PC-9 (cell line): ENCODE measurements around the gene SCGB1A1. TPM values are rescaled to one million over a fixed set of nuclear protein-coding genes. Genes with fewer than 3 reads are reported as not detected.

Experiments used
- Bru-seq: library from RNA; stranded (reverse); fragments of 400-500 nt; gene quantifications from one replicate; lab custom pipeline; 2021; lab: Mats Ljungman, UMichigan
- BruChase-seq, 2 experiments: library from RNA; stranded (reverse); fragments of 400-500 nt; gene quantifications; one replicate each; lab custom pipeline; 2021; lab: Mats Ljungman, UMichigan
- BruUV-seq: library from RNA; stranded (reverse); fragments of 400-500 nt; replicated peaks from 2 replicates; lab custom pipeline; 2021; lab: Mats Ljungman, UMichigan
- CTCF ChIA-PET: fragments of 300-600 bp; sonication (Branson Sonifier 250); formaldehyde crosslinking; loops from one replicate; lab custom pipeline; 2022; ENCODE audit warnings: antibody characterized with exemption; lab: Charles Lee
- POLR2A ChIA-PET: fragments of 300-600 bp; sonication (Branson Sonifier 250); formaldehyde crosslinking; loops from one replicate; lab custom pipeline; 2022; ENCODE audit warnings: antibody characterized with exemption; ENCODE audit not compliant: unreplicated experiment; lab: Charles Lee
- DNase-seq, 2 experiments: peaks; one replicate each; pipeline versions ENCODE4 v3.0.0 to v3.0.0-alpha.2; 2015 to 2022; ENCODE audit warnings: mixed read lengths in 1 of 2
- H2AFZ ChIP-seq: fragments of 200-600 bp; sonication (generic); 2 replicates; pipeline ENCODE4 v1.8.1; 2017; ENCODE audit warnings: antibody characterized with exemption
- H3F3A ChIP-seq: fragments of 200-600 bp; sonication (generic); 2 replicates; pipeline ENCODE4 v1.8.1; 2017; ENCODE audit warnings: antibody characterized with exemption, mild to moderate bottlenecking, low read depth; ENCODE audit not compliant: insufficient read depth
- H3K27ac ChIP-seq: fragments of 200-600 bp; sonication (generic); 2 replicates; pipeline ENCODE4 v1.6.1; 2016; ENCODE audit warnings: mixed run types
- H3K27me3 ChIP-seq: fragments of 200-600 bp; sonication (generic); 2 replicates; pipeline ENCODE4 v1.6.1; 2016; ENCODE audit warnings: low read depth, mixed run types; ENCODE audit not compliant: insufficient read depth
- H3K36me3 ChIP-seq: fragments of 200-600 bp; sonication (generic); 2 replicates; pipeline ENCODE4 v1.6.1; 2016; ENCODE audit warnings: low read depth, mixed run types
- H3K4me1 ChIP-seq: fragments of 200-600 bp; sonication (generic); replicated peaks from 2 replicates; pipeline ENCODE4 v1.6.1; 2016; ENCODE audit warnings: mixed run types; ENCODE audit not compliant: insufficient read depth
- H3K4me2 ChIP-seq: fragments of 200-600 bp; sonication (generic); 2 replicates; pipeline ENCODE4 v1.6.1; 2017; ENCODE audit warnings: mixed run types
- H3K4me3 ChIP-seq: fragments of 200-600 bp; sonication (generic); 2 replicates; pipeline ENCODE4 v1.6.1; 2016; ENCODE audit warnings: mixed run types
- H3K79me2 ChIP-seq: fragments of 200-600 bp; sonication (generic); 2 replicates; pipeline ENCODE4 v1.6.1; 2017; ENCODE audit warnings: low read depth, mixed run types
- H3K9me2 ChIP-seq: fragments of 200-600 bp; sonication (generic); 2 replicates; pipeline ENCODE4 v1.8.1; 2017; ENCODE audit warnings: mild to moderate bottlenecking; ENCODE audit not compliant: insufficient read depth
- H3K9me3 ChIP-seq: fragments of 200-600 bp; sonication (generic); 2 replicates; pipeline ENCODE4 v1.8.1; 2016; ENCODE audit warnings: low read depth; ENCODE audit not compliant: insufficient read depth
- H4K20me1 ChIP-seq: fragments of 200-600 bp; sonication (generic); 2 replicates; pipeline ENCODE4 v1.8.1; 2017; ENCODE audit not compliant: insufficient read depth
- CTCF ChIP-seq: fragments of 200-600 bp; sonication (generic); conservative IDR thresholded peaks from 2 replicates; pipeline ENCODE4 v1.6.1; 2017; ENCODE audit warnings: mixed run types, antibody characterized with exemption, mild to moderate bottlenecking, moderate library complexity
- EZH2 ChIP-seq: fragments of 200-600 bp; sonication (generic); IDR thresholded peaks from 2 replicates; pipeline ENCODE4 v1.8.0; 2017; ENCODE audit warnings: antibody characterized with exemption, low read depth
- intact Hi-C: fragments of 100-400 bp; cut with micrococcal nuclease; formaldehyde crosslinking; loops from one replicate; pipeline ENCODE4 v1.10.0; 2022; ENCODE audit not compliant: unreplicated experiment
- long read RNA-seq: library from polyadenylated mRNA; stranded (forward); transcript quantifications from one replicate; pipeline ENCODE4 v2.0.0, GENCODE V29; 2022
- total RNA-seq: library from RNA; stranded (reverse); gene quantifications from 2 replicates; pipeline ENCODE4 v1.2.3, GENCODE V29; 2021

The SCGB1A1 gene
- total RNA-seq, result not detected in 2 replicates
- percentile 12 among the genes with signal in this experiment for Bru-seq, nascent RNA
- percentile 7 among the genes with signal in this experiment for BruChase-seq, experiment 1, labeled RNA remaining after a 2-hour chase
- BruChase-seq, experiment 2, labeled RNA remaining after a 6-hour chase, result percentile 5 among the genes with signal in this experiment
- long read RNA-seq, result 0 reads

- intact Hi-C loops, result no loop called here
- Histone ChIP-seq H3K4me2 (no peak within 1 kb of the TSS), H3K79me2 (no peaks in the 10 kb centered on the region), H3K27ac (no peak within 1 kb of the TSS), H4K20me1 (no peaks in the 10 kb centered on the region), H3F3A (peaks cover 2% of the 10 kb centered on the region; the same call in 1 of the 2 replicates), H3K27me3 (no peaks in the 10 kb centered on the region), H2AFZ (no peak within 1 kb of the TSS), H3K9me2 (no peaks in the 10 kb centered on the region), H3K4me1 (no peaks in the 10 kb centered on the region), H3K9me3 (no peaks in the 10 kb centered on the region), H3K4me3 (no peak within 1 kb of the TSS), H3K36me3 (no peaks in the 10 kb centered on the region)
- POLR2A ChIA-PET, result interaction anchor here (0.8 kb wide), 1 partner anchor 249 kb away, joined by 5 read pairs; no protein-coding TSS in a partner anchor
- no TSS peak for BruUV-seq
- no peak for DNase-seq
- CTCF ChIA-PET, result no interaction called here
- TF ChIP-seq CTCF (no peak), EZH2 (no peak)
Observed at GRCh38 chr11:62418733-62419132, at the start of gene SCGB1A1. Gene SCGB1A1 (plus strand): TSS chr11:62419033. CDS start chr11:62419096, 63 bp downstream.

GRCh38 chr11:62370743-62371440 lies 47.9 kb upstream of the SCGB1A1 start:
- Histone ChIP-seq H3K9me3 (no peaks in the 10 kb centered on the region), H3K36me3 (no peaks in the 10 kb centered on the region), H3K27me3 (no peaks in the 10 kb centered on the region), H3K27ac (no peak overlapping the region), H3K79me2 (no peaks in the 10 kb centered on the region), H3K4me3 (no peak overlapping the region), H3K4me1 (no peaks in the 10 kb centered on the region), H4K20me1 (no peaks in the 10 kb centered on the region), H2AFZ (no peak overlapping the region), H3K9me2 (no peaks in the 10 kb centered on the region), H3F3A (no peaks in the 10 kb centered on the region), H3K4me2 (no peak overlapping the region)
- intact Hi-C loops, result no loop called here
- DNase-seq, result no peak
- ChIA-PET POLR2A (no interaction called here), CTCF (no interaction called here)
- TF ChIP-seq EZH2, result no peak
- no peak for TF ChIP-seq CTCF
- BruUV-seq, result no TSS peak

GRCh38 chr11:62372871-62373270 lies 46.0 kb upstream of the SCGB1A1 start:
- no peaks in the 10 kb centered on the region for H3K79me2 ChIP-seq
- ChIA-PET POLR2A (no interaction called here), CTCF (no interaction called here)
- H3K27me3 ChIP-seq, result no peaks in the 10 kb centered on the region
- H2AFZ ChIP-seq, result no peak overlapping the region
- intact Hi-C loops, result no loop called here
- no peak overlapping the region for H3K4me3 ChIP-seq
- no TSS peak for BruUV-seq
- no peaks in the 10 kb centered on the region for H3F3A ChIP-seq
- no peak for DNase-seq
- H3K9me2 ChIP-seq, result no peaks in the 10 kb centered on the region
- H3K27ac ChIP-seq, result no peak overlapping the region
- no peaks in the 10 kb centered on the region for H3K4me1 ChIP-seq
- H3K36me3 ChIP-seq, result no peaks in the 10 kb centered on the region
- no peaks in the 10 kb centered on the region for H3K9me3 ChIP-seq
- H4K20me1 ChIP-seq, result no peaks in the 10 kb centered on the region
- TF ChIP-seq EZH2 (no peak), CTCF (no peak)
- no peak overlapping the region for H3K4me2 ChIP-seq
